Activated CD8-positive, alpha-beta memory T cell treated with anti-CD3 and anti-CD28 coated beads for 24 hours (primary cell): ENCODE data around the gene HDHD5.
A peak's percentile ranks its signal among the peaks of the same experiment; 100 is the strongest.

ENCODE experiments used
- DNase-seq: peaks from one replicate; pipeline ENCODE4 v3.0.0-alpha.2; 2020

HDHD5 gene

GRCh38 chr22:17105143-17106129, 53.6 kb downstream of the HDHD5 start:
- no peak for DNase-seq

GRCh38 chr22:17104336-17104935, 54.6 kb downstream of the HDHD5 start:
- DNase-seq = no peak

GRCh38 chr22:17103351-17103750, 55.7 kb downstream of the HDHD5 start:
- no peak for DNase-seq

GRCh38 chr22:17102297-17102667, 56.8 kb downstream of the HDHD5 start:
- no peak for DNase-seq

GRCh38 chr22:17101475-17102296, 57.4 kb downstream of the HDHD5 start:
- no peak for DNase-seq

GRCh38 chr22:17100621-17101020, 58.5 kb downstream of the HDHD5 start:
- DNase-seq = no peak

GRCh38 chr22:17098379-17098819, 60.7 kb downstream of the HDHD5 start:
- DNase-seq = no peak

- no peak for DNase-seq
Measured at GRCh38 chr22:17097701-17098100, 61.4 kb downstream of the HDHD5 start.

- no peak for DNase-seq
Measured at GRCh38 chr22:17097062-17097461, 62.0 kb downstream of the HDHD5 start.

- no peak for DNase-seq
Measured at GRCh38 chr22:17096071-17096470, 63.0 kb downstream of the HDHD5 start.

GRCh38 chr22:17095538-17095937, 63.5 kb downstream of the HDHD5 start:
- no peak for DNase-seq

- DNase-seq = peak; percentile 26
Measured at GRCh38 chr22:17093081-17093480, 66.0 kb downstream of the HDHD5 start.

- no peak for DNase-seq
Measured at GRCh38 chr22:17091851-17092250, 67.2 kb downstream of the HDHD5 start.

GRCh38 chr22:17090550-17090949, 68.5 kb downstream of the HDHD5 start:
- DNase-seq = no peak
